HEK293 (cell line): ENCODE measurements around the gene GLOD4.
A peak's percentile ranks its signal among the peaks of the same experiment; 100 is the strongest.

ENCODE experiments used
- CTCF ChIA-PET: fragments of 350-600 bp; formaldehyde crosslinking; extraction: SDS; loops from one replicate; lab custom pipeline; 2021; ENCODE audit warnings: antibody characterized with exemption; lab: Yijun Ruan, JAX
- POLR2A ChIA-PET: fragments of 300-600 bp; formaldehyde crosslinking; extraction: SDS; loops from one replicate; lab custom pipeline; 2020; ENCODE audit warnings: antibody characterized with exemption, inconsistent platforms; lab: Yijun Ruan, JAX
- H3K27ac ChIP-seq: fragments of 200-500 bp; sonication (Bioruptor generic); 2 replicates; pipeline ENCODE4 v1.5.1; 2014; ENCODE audit warnings: low read depth, low read length, control low read depth, inconsistent platforms; ENCODE audit errors: extremely low read depth
- H3K36me3 ChIP-seq, 2 experiments: fragments of 200-500 bp in 1 of 2; sonication (Bioruptor generic) in 1 of 2; 1 replicate in 1 of 2; 2 replicates in 1 of 2; pipeline ENCODE4 v1.5.1; 2014 to 2017; ENCODE audit warnings: inconsistent platforms in 2 of 2, low read length in 2 of 2; ENCODE audit not compliant: control insufficient read depth in 2 of 2, insufficient read depth in 1 of 2
- H3K4me1 ChIP-seq: fragments of 200-500 bp; sonication (Bioruptor generic); 2 replicates; pipeline ENCODE4 v1.5.1; 2014; ENCODE audit warnings: mild to moderate bottlenecking, low read length, inconsistent platforms; ENCODE audit not compliant: control insufficient read depth, insufficient read depth
- H3K4me3 ChIP-seq: 2 replicates; pipeline ENCODE4 v1.5.1; 2011; ENCODE audit warnings: low read depth, mild to moderate bottlenecking, control low read depth, low read length, moderate library complexity
- H3K9me3 ChIP-seq: fragments of 200-500 bp; sonication (Bioruptor generic); 2 replicates; pipeline ENCODE4 v1.5.1; 2014; ENCODE audit warnings: low read depth, low read length, inconsistent platforms; ENCODE audit not compliant: control insufficient read depth, insufficient read depth
- ATF2 ChIP-seq: fragments of 450-650 bp; formaldehyde crosslinking; IDR thresholded peaks from 2 replicates; pipeline ENCODE4 v1.5.1; 2016; ENCODE audit warnings: missing biosample characterization, missing genetic modification characterization, low read depth
- BCL11B ChIP-seq: fragments of 450-650 bp; formaldehyde crosslinking; IDR thresholded peaks from 2 replicates; pipeline ENCODE4 v1.5.1; 2016; ENCODE audit warnings: low read depth, missing biosample characterization, missing genetic modification characterization
- INSM2 ChIP-seq: fragments of 450-650 bp; formaldehyde crosslinking; IDR thresholded peaks from 2 replicates; pipeline ENCODE4 v1.5.1; 2016; ENCODE audit warnings: missing biosample characterization, missing genetic modification characterization
- SCRT2 ChIP-seq: fragments of 450-650 bp; formaldehyde crosslinking; IDR thresholded peaks from 2 replicates; pipeline ENCODE4 v1.5.1; 2016; ENCODE audit warnings: missing biosample characterization, missing genetic modification characterization
- SP3 ChIP-seq: fragments of 450-650 bp; formaldehyde crosslinking; IDR thresholded peaks from 2 replicates; pipeline ENCODE4 v1.5.1; 2016; ENCODE audit warnings: missing biosample characterization, missing genetic modification characterization
- ZEB2 ChIP-seq: fragments of 450-650 bp; formaldehyde crosslinking; IDR thresholded peaks from 2 replicates; pipeline ENCODE4 v1.5.1; 2016; ENCODE audit warnings: missing biosample characterization, missing genetic modification characterization
- ZFP69B ChIP-seq: fragments of 450-650 bp; formaldehyde crosslinking; IDR thresholded peaks from 2 replicates; pipeline ENCODE4 v1.5.1; 2016; ENCODE audit warnings: missing biosample characterization, missing genetic modification characterization
- ZNF10 ChIP-seq: fragments of 450-650 bp; formaldehyde crosslinking; IDR thresholded peaks from 2 replicates; pipeline ENCODE4 v1.5.1; 2017; ENCODE audit warnings: missing biosample characterization, missing genetic modification characterization
- ZNF335 ChIP-seq: fragments of 450-650 bp; formaldehyde crosslinking; conservative IDR thresholded peaks from 2 replicates; pipeline ENCODE4 v1.5.1; 2016; ENCODE audit warnings: missing biosample characterization, missing genetic modification characterization
- ZNF350 ChIP-seq: fragments of 450-650 bp; formaldehyde crosslinking; IDR thresholded peaks from 2 replicates; pipeline ENCODE4 v1.5.0; 2017; ENCODE audit warnings: missing biosample characterization, mild to moderate bottlenecking, missing genetic modification characterization
- ZNF362 ChIP-seq: fragments of 450-650 bp; formaldehyde crosslinking; IDR thresholded peaks from 2 replicates; pipeline ENCODE4 v1.5.1; 2016; ENCODE audit warnings: missing biosample characterization, missing genetic modification characterization
- ZNF488 ChIP-seq: fragments of 450-650 bp; formaldehyde crosslinking; IDR thresholded peaks from 2 replicates; pipeline ENCODE4 v1.5.1; 2016; ENCODE audit warnings: missing biosample characterization, missing genetic modification characterization
- ZNF544 ChIP-seq: fragments of 450-650 bp; formaldehyde crosslinking; IDR thresholded peaks from 2 replicates; pipeline ENCODE4 v1.5.0; 2017; ENCODE audit warnings: missing biosample characterization, missing genetic modification characterization
- ZNF600 ChIP-seq: fragments of 450-650 bp; formaldehyde crosslinking; IDR thresholded peaks from 2 replicates; pipeline ENCODE4 v1.5.1; 2016; ENCODE audit warnings: missing biosample characterization, missing genetic modification characterization
- ZNF704 ChIP-seq: fragments of 450-650 bp; formaldehyde crosslinking; IDR thresholded peaks from 2 replicates; pipeline ENCODE4 v1.5.1; 2016; ENCODE audit warnings: missing biosample characterization, missing genetic modification characterization
- ZNF768 ChIP-seq: fragments of 450-650 bp; formaldehyde crosslinking; IDR thresholded peaks from 2 replicates; pipeline ENCODE4 v1.5.1; 2018; ENCODE audit warnings: missing biosample characterization, mild to moderate bottlenecking, missing genetic modification characterization

Gene GLOD4

GRCh38 chr17:745406-745805, 36.7 kb downstream of the GLOD4 start (continued):
- TF ChIP-seq ATF2 (tag by site-specific recombination) (no peak), ZNF544 (tag by site-specific recombination) (no peak), ZNF488 (no peak), ZNF704 (no peak), ZNF350 (tag by site-specific recombination) (no peak), SCRT2 (tag by site-specific recombination) (no peak), ZNF768 (tag by site-specific recombination) (no peak), ZNF10 (no peak), SP3 (no peak), ZFP69B (tag by site-specific recombination) (no peak), INSM2 (no peak), ZNF335 (tag by site-specific recombination) (no peak)

- Histone ChIP-seq H3K27ac (0 out of 2 replicates have a peak overlapping the region, but pooled peaks have one; percentile 17), H3K4me3 (no peak overlapping the region), H3K9me3 (no peaks in the 10 kb centered on the region), H3K36me3 (peaks cover 26 to 97% of the 10 kb centered on the region in 2 experiments), H3K4me1 (no peaks in the 10 kb centered on the region)
- ChIA-PET POLR2A (interaction anchor here (0.6 to 1.5 kb wide), 2 partner anchors 10 to 284 kb away, joined by 3 to 4 read pairs; no protein-coding TSS in a partner anchor), CTCF (no interaction called here)
- TF ChIP-seq BCL11B (tag by site-specific recombination) (no peak), ZNF600 (tag by site-specific recombination) (peak; percentile 21; the same call in 1 of the 2 replicates)
Measured at GRCh38 chr17:744937-745336, 37.1 kb downstream of the GLOD4 start.

GRCh38 chr17:743139-743538, 38.9 kb downstream of the GLOD4 start:
- TF ChIP-seq ZEB2 (tag by site-specific recombination) (no peak), ZNF362 (tag by site-specific recombination) (0 out of 2 replicates have a peak, but pooled peaks have one; percentile 39)
- ChIA-PET POLR2A (no interaction called here), CTCF (no interaction called here)
- Histone ChIP-seq H3K4me1 (no peaks in the 10 kb centered on the region), H3K9me3 (no peaks in the 10 kb centered on the region), H3K36me3 (peaks cover 40 to 95% of the 10 kb centered on the region in 2 experiments), H3K27ac (no peak overlapping the region), H3K4me3 (no peak overlapping the region)
